ENCODE data around the gene CD53. TPM values are rescaled to one million over a fixed set of nuclear protein-coding genes. Genes with fewer than 3 reads are reported as not detected.

The CD53 gene
- total and polyA plus RNA-seq, 9 of the 15 experiments (the other 6 are each of a cell fraction or from before 2014, with no cell fraction given): 63.5 to 220 (median 131) TPM

DNA sequence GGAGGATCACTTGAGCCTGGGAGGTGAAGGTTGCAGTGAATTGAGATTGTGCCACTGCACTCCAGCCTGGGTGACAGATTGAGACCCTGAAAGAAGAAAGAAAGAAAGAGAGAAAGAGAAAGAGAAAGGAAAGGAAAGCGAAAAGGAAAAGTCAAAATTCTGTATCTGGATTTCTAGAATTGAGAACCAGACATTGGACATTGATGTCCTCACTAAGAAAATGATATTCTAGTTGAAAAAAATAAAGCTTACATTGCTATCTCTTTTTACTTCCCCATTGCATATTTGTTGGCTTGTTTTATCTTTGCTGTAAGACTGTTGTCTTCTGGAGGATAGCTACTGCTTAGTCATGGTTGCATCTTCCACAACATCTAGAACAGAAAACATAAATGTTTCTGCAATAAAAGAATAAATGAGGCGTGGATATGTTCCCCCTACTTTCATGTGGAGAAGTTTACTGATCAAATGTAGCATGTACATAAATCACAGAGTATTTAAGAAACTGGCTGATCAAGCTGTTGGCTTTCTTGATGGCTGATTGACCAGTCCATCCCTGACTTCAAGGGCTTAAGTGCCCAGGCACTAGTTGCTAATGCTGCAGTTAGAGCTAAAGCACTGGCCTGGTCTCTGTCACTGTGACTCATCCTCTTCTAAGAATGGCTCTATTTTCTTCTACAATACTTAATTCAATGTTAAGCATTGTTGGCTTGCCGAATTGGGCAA, 17.7 kb downstream of the CD53 start (continued):
- TF ChIP-seq SP2 (IDR thresholded peaks at IDR 0.05; ENCODE audit: extremely low read depth, low read depth, low read length, poor library complexity, severe bottlenecking) (no peak), SNIP1 (IDR thresholded peaks at IDR 0.05; ENCODE audit: low read depth) (no peak), RB1 (IDR thresholded peaks at IDR 0.05; ENCODE audit: low read depth) (no peak), U2AF1 (optimal IDR thresholded peaks at IDR 0.05; ENCODE audit: low read depth, low read length) (no peak), POLR2AphosphoS5 (IDR thresholded peaks at IDR 0.05; ENCODE audit: control insufficient read depth, insufficient read depth, low read depth, low read length) (no peak), IRF2 (CRISPR knock-in tag; IDR thresholded peaks at IDR 0.05) (no peak), HCFC1 (IDR thresholded peaks at IDR 0.05; ENCODE audit: low read depth, low read length) (no peak), ZNF263 (CRISPR knock-in tag; IDR thresholded peaks at IDR 0.05; ENCODE audit: borderline replicate concordance) (no peak), ZFX (CRISPR knock-in tag; IDR thresholded peaks at IDR 0.05) (no peak), CBFA2T2 (conservative IDR thresholded peaks at IDR 0.05) (peak; percentile 50; the same call in 1 of the 2 replicates), SREBF1 (IDR thresholded peaks at IDR 0.05; ENCODE audit: borderline replicate concordance, low read depth, low read length) (no peak), ZC3H4 (CRISPR knock-in tag; IDR thresholded peaks at IDR 0.05; ENCODE audit: borderline replicate concordance) (no peak), MCM2 (IDR thresholded peaks at IDR 0.05; ENCODE audit: low read depth) (no peak), HNRNPUL1 (IDR thresholded peaks at IDR 0.05; ENCODE audit: low read length) (no peak), MCM5 (IDR thresholded peaks at IDR 0.05; ENCODE audit: low read depth) (no peak), ETV1 (tag; conservative IDR thresholded peaks at IDR 0.05; ENCODE audit: low read depth) (no peak), COPS2 (conservative IDR thresholded peaks at IDR 0.05) (no peak), RAD21 (CRISPR knock-in tag; conservative IDR thresholded peaks at IDR 0.05 in 1 of 2, IDR thresholded peaks at IDR 0.05 in 1 of 2) (no peak; a peak in 1 of 4 replicates)
- TF ChIP-seq, protein P1, sequence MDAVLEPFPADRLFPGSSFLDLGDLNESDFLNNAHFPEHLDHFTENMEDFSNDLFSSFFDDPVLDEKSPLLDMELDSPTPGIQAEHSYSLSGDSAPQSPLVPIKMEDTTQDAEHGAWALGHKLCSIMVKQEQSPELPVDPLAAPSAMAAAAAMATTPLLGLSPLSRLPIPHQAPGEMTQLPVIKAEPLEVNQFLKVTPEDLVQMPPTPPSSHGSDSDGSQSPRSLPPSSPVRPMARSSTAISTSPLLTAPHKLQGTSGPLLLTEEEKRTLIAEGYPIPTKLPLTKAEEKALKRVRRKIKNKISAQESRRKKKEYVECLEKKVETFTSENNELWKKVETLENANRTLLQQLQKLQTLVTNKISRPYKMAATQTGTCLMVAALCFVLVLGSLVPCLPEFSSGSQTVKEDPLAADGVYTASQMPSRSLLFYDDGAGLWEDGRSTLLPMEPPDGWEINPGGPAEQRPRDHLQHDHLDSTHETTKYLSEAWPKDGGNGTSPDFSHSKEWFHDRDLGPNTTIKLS (IDR thresholded peaks at IDR 0.05; ENCODE audit: borderline replicate concordance, low read depth): no peak
- TF ChIP-seq, protein P2, sequence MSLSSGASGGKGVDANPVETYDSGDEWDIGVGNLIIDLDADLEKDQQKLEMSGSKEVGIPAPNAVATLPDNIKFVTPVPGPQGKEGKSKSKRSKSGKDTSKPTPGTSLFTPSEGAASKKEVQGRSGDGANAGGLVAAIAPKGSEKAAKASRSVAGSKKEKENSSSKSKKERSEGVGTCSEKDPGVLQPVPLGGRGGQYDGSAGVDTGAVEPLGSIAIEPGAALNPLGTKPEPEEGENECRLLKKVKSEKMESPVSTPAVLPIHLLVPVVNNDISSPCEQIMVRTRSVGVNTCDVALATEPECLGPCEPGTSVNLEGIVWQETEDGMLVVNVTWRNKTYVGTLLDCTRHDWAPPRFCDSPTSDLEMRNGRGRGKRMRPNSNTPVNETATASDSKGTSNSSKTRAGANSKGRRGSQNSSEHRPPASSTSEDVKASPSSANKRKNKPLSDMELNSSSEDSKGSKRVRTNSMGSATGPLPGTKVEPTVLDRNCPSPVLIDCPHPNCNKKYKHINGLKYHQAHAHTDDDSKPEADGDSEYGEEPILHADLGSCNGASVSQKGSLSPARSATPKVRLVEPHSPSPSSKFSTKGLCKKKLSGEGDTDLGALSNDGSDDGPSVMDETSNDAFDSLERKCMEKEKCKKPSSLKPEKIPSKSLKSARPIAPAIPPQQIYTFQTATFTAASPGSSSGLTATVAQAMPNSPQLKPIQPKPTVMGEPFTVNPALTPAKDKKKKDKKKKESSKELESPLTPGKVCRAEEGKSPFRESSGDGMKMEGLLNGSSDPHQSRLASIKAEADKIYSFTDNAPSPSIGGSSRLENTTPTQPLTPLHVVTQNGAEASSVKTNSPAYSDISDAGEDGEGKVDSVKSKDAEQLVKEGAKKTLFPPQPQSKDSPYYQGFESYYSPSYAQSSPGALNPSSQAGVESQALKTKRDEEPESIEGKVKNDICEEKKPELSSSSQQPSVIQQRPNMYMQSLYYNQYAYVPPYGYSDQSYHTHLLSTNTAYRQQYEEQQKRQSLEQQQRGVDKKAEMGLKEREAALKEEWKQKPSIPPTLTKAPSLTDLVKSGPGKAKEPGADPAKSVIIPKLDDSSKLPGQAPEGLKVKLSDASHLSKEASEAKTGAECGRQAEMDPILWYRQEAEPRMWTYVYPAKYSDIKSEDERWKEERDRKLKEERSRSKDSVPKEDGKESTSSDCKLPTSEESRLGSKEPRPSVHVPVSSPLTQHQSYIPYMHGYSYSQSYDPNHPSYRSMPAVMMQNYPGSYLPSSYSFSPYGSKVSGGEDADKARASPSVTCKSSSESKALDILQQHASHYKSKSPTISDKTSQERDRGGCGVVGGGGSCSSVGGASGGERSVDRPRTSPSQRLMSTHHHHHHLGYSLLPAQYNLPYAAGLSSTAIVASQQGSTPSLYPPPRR (CRISPR knock-in tag; IDR thresholded peaks at IDR 0.05; ENCODE audit: borderline replicate concordance): no peak
- TF ChIP-seq, protein P3, sequence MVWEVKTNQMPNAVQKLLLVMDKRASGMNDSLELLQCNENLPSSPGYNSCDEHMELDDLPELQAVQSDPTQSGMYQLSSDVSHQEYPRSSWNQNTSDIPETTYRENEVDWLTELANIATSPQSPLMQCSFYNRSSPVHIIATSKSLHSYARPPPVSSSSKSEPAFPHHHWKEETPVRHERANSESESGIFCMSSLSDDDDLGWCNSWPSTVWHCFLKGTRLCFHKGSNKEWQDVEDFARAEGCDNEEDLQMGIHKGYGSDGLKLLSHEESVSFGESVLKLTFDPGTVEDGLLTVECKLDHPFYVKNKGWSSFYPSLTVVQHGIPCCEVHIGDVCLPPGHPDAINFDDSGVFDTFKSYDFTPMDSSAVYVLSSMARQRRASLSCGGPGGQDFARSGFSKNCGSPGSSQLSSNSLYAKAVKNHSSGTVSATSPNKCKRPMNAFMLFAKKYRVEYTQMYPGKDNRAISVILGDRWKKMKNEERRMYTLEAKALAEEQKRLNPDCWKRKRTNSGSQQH (CRISPR knock-in tag; IDR thresholded peaks at IDR 0.05): no peak

Measured in K562 (cell line).